ENCODE results near the gene SPATA1.
"Not testable (repeated sequence)": the region's sequence is repeated elsewhere in the genome, so short reads cannot be mapped to it uniquely, and the experiment has no call there.

Gene SPATA1

DNA sequence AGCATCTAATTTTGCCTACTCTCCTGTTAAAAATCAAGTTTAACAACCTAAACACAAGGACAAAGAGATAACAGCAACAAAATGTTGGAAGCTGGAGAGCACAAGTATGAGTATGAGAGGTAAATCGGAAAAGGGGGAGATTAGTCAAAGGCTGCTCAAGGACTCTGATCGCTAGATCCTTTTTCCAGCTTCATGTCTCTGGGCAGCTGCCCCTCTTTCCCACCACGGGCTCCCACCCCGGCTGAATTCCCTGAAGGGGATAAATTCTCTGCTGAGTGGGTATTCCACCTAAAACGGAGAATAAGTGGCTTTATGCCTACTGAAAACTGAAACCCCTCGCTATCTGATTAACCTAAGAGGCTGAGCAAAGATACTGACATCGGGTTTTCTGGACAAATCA is 68.8 kb downstream of the SPATA1 start:
- Histone ChIP-seq H3K9ac (ENCODE audit: low read length) (no peak overlapping the region), H3K4me1 (ENCODE audit: control insufficient read depth, insufficient read depth, low read length) (no peaks in the 10 kb centered on the region), H3K4me3 (ENCODE audit: low read length) (peak overlapping the region; percentile 82), H3K27ac (ENCODE audit: low read depth, low read length) (no peak overlapping the region), H3K36me3 (ENCODE audit: control insufficient read depth, insufficient read depth, low read length) (no peaks in the 10 kb centered on the region), H3K27me3 (ENCODE audit: control insufficient read depth, insufficient read depth, low read length) (no peaks in the 10 kb centered on the region)

DNA sequence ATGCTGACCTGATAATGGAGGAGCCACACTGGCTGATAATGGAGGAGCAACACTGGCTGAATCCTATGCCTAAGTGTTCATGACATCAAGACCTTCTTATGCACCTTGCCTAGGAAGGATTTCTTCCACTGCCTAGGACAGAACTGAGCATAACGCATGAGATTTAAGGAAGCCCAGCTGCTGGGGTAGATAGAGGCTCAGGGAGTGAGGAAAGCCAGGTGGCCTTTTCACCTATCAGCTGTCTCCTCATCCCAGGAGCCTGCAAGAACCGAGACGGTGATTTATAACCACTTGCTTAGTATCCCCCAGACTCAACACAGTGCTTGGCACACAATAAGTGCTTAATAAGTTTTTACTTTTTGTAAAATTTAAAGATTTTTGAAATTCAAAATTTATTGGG is 75.5 kb downstream of the SPATA1 start:
- H3K4me1 ChIP-seq (ENCODE audit: control insufficient read depth, insufficient read depth, low read length), result no peaks in the 10 kb centered on the region
- no peaks in the 10 kb centered on the region for H3K27me3 ChIP-seq (ENCODE audit: control insufficient read depth, insufficient read depth, low read length)
- no peaks in the 10 kb centered on the region for H3K36me3 ChIP-seq (ENCODE audit: control insufficient read depth, insufficient read depth, low read length)
- H3K4me3 ChIP-seq (ENCODE audit: low read length), result no peak overlapping the region
- H3K9ac ChIP-seq (ENCODE audit: low read length), result no peak overlapping the region
- H3K27ac ChIP-seq (ENCODE audit: low read depth, low read length), result no peak overlapping the region

DNA sequence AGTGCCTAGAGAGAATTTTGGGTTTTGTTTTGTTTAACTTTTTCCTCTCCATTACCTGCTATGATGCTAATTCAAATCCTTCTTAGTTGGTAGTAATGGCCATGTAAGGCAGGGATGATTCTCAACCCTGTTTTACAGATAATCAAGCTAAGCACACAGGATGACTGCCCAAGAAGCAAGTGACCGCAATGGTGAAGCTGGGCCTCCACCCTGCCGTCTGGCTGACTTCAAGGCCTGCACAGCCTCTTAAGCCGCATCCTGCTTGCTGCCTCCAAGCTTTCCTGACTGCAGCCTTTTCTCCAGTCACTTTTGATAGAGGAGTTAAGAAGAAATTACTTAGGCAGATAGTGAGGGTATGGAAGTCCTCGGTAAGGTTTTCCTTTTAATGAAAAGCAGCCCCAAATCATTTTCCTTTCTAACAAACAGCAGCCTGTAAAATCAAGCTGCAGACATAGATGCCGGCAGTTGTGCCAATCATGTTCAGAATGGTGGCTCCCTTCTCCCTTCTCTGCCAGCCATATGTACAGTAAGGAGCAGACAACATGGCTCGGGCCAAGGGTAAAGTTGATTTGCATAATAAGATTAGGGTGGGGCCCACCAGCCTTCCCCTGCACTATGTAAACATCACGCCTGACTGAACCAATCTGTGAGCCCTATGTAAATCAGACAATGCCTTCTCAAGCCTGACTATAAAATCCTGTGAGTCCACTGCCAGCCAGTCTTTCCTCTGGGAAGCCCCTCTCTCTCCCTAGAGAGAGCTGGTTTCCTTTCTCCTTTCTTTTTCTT is 76.8 kb downstream of the SPATA1 start:
- no peaks in the 10 kb centered on the region for H3K4me1 ChIP-seq (ENCODE audit: control insufficient read depth, insufficient read depth, low read length)
- H3K27ac ChIP-seq (ENCODE audit: low read depth, low read length), result no peak overlapping the region
- no peak overlapping the region for H3K4me3 ChIP-seq (ENCODE audit: low read length)
- no peak overlapping the region for H3K9ac ChIP-seq (ENCODE audit: low read length)
- H3K27me3 ChIP-seq (ENCODE audit: control insufficient read depth, insufficient read depth, low read length), result no peaks in the 10 kb centered on the region
- H3K36me3 ChIP-seq (ENCODE audit: control insufficient read depth, insufficient read depth, low read length), result no peaks in the 10 kb centered on the region

DNA sequence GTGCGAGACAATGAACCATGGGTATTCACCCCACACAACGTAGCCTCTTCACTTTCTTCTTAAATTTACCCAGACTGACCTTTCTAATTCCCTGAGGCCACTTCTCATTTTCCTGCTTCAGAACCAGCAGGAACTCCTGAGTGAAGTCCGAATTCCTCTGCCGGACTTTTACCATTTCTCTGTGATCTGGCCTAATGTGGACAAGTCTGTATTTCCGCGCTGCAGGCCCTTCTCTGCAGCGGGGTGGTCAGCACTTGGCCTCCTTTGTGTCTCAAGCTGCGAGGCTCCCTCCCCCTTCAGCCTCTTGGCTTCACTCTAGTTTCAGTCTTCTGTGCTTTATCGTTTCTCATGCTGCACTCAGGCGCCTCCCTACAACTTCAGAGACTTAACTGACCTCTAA is 77.5 kb downstream of the SPATA1 start:
- no peak overlapping the region for H3K9ac ChIP-seq (ENCODE audit: low read length)
- H3K27ac ChIP-seq (ENCODE audit: low read depth, low read length), result no peak overlapping the region
- no peaks in the 10 kb centered on the region for H3K27me3 ChIP-seq (ENCODE audit: control insufficient read depth, insufficient read depth, low read length)
- no peaks in the 10 kb centered on the region for H3K4me1 ChIP-seq (ENCODE audit: control insufficient read depth, insufficient read depth, low read length)
- no peak overlapping the region for H3K4me3 ChIP-seq (ENCODE audit: low read length)
- H3K36me3 ChIP-seq (ENCODE audit: control insufficient read depth, insufficient read depth, low read length), result no peaks in the 10 kb centered on the region

DNA sequence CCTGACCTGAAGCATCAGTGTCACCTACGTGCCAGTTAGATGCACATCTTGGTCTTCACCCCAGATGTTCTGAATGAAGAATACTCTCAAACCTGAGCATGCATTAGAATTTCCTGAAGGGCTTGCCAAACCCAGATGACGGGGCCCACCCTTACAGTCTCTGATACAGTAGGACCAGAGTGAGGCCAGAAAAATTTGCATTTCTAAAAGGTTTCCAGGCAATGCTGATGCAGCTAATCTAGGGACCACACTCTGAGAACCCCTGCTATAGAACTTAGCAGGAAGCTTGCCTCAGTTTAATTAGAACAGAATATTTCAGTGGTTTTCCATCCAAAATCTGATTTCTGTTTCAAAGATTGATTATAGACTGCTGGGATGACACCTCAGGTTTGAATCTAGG is 77.9 kb downstream of the SPATA1 start:
- Histone ChIP-seq H3K4me3 (ENCODE audit: low read length) (no peak overlapping the region), H3K27me3 (ENCODE audit: control insufficient read depth, insufficient read depth, low read length) (no peaks in the 10 kb centered on the region), H3K9ac (ENCODE audit: low read length) (no peak overlapping the region), H3K4me1 (ENCODE audit: control insufficient read depth, insufficient read depth, low read length) (no peaks in the 10 kb centered on the region), H3K27ac (ENCODE audit: low read depth, low read length) (no peak overlapping the region), H3K36me3 (ENCODE audit: control insufficient read depth, insufficient read depth, low read length) (no peaks in the 10 kb centered on the region)

DNA sequence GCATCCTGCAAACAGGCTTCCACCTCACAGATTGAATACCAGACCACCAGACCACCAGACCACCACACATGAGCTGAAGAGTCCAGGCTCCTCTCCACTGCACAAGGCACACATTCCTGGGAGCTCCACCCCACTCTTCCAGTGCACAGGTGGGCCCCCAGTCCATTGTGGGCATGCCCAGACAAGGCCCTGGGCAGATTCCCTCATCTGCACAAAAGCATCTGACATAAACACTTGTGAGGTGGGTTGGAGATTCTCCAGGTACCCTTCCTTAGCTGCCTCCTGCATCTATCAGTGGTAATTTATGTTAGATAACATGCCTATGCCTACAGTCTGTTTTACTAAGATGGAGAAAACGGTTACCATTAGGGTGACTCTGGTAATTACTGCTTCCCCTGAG is 79.6 kb downstream of the SPATA1 start:
- Histone ChIP-seq H3K9ac (ENCODE audit: low read length) (no peak overlapping the region), H3K27me3 (ENCODE audit: control insufficient read depth, insufficient read depth, low read length) (no peaks in the 10 kb centered on the region), H3K4me1 (ENCODE audit: control insufficient read depth, insufficient read depth, low read length) (no peaks in the 10 kb centered on the region), H3K36me3 (ENCODE audit: control insufficient read depth, insufficient read depth, low read length) (no peaks in the 10 kb centered on the region), H3K4me3 (ENCODE audit: low read length) (no peak overlapping the region), H3K27ac (ENCODE audit: low read depth, low read length) (no peak overlapping the region)

DNA sequence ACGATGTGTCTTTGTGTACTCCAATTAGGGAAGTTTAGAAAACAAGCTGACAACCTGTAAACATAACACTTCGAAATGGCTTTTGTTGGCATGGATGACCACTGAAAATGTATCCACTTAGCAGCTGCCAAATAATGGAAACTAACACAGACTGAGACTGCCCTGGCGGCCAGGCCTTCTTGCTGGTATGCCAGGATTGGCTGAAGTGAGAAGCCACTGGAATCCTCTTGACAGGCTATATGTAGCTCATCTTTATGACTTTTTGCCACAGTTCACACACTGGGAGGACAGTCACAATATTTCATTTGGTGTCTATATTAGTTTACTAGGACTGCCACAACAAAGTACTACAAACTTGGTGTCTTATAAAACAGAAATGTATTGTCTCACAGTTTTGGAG is 80.9 kb downstream of the SPATA1 start:
- Histone ChIP-seq H3K4me3 (ENCODE audit: low read length) (no peak overlapping the region), H3K27me3 (ENCODE audit: control insufficient read depth, insufficient read depth, low read length) (no peaks in the 10 kb centered on the region), H3K9ac (ENCODE audit: low read length) (no peak overlapping the region), H3K27ac (ENCODE audit: low read depth, low read length) (no peak overlapping the region), H3K36me3 (ENCODE audit: control insufficient read depth, insufficient read depth, low read length) (no peaks in the 10 kb centered on the region), H3K4me1 (ENCODE audit: control insufficient read depth, insufficient read depth, low read length) (no peaks in the 10 kb centered on the region)

DNA sequence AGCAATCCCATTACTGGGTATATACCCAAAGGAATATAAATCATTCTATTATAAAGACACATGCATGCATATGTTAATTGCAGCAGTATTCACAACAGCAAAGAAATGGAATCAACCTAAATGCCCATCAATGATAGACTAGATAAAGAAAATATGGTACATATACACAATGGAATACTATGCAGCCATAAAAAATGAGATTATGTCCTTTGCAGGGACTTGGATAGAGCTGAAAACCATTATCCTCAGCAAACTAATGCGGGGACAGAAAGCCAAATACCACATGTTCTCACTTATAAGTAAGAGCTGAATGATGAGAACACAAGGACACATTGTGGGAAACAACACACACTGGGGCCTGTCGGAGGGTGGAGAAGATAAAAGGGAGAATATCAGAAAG is 88.8 kb downstream of the SPATA1 start:
- H3K36me3 ChIP-seq (ENCODE audit: control insufficient read depth, insufficient read depth, low read length); H3K27ac ChIP-seq (ENCODE audit: low read depth, low read length); H3K4me3 ChIP-seq (ENCODE audit: low read length); H3K4me1 ChIP-seq (ENCODE audit: control insufficient read depth, insufficient read depth, low read length); H3K27me3 ChIP-seq (ENCODE audit: control insufficient read depth, insufficient read depth, low read length); H3K9ac ChIP-seq (ENCODE audit: low read length): not testable (repeated sequence)

DNA sequence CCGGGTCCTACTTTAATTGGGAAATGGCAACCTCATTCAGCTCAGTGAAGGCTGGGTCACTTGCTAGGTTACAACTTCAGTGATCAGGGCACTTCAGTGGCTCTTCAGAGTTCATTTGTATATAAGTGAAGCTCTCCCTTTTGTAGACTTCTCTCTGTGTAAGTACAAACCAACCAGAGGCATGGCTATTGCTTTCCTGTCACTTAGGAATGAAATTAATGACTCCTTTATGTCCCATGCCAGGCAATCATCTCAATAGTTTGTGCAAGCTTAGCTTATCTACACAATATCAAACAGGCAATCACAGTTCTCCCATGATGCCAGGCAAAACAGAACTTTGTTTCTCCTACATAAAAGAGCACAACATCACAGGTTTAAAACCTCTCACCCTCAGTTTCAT is 90.8 kb downstream of the SPATA1 start:
- Histone ChIP-seq H3K4me1 (ENCODE audit: control insufficient read depth, insufficient read depth, low read length) (peaks cover 7% of the 10 kb centered on the region), H3K27me3 (ENCODE audit: control insufficient read depth, insufficient read depth, low read length) (no peaks in the 10 kb centered on the region), H3K27ac (ENCODE audit: low read depth, low read length) (no peak overlapping the region), H3K9ac (ENCODE audit: low read length) (no peak overlapping the region), H3K4me3 (ENCODE audit: low read length) (no peak overlapping the region), H3K36me3 (ENCODE audit: control insufficient read depth, insufficient read depth, low read length) (no peaks in the 10 kb centered on the region)

DNA sequence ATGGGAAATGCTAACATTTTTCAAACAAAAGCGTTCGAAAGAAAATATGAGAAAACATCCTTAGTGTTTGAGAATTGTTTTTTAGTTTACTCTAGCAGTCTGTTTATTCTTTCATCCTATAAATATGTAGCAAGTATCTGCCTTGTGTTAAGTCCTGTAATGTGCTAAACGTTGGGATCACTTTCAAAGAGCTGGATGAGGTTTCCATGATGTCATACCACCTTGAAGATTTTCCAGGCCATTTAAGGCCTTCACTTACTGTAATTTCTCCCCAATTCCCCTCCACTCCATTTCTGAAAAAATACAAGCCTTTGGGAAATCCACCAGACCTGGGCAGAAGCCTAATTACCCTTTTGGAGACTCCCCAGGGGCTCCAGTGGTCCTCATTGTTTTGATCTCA is 92.2 kb downstream of the SPATA1 start:
- H3K9ac ChIP-seq (ENCODE audit: low read length), result no peak overlapping the region
- H3K4me1 ChIP-seq (ENCODE audit: control insufficient read depth, insufficient read depth, low read length), result peaks cover 10% of the 10 kb centered on the region
- no peaks in the 10 kb centered on the region for H3K27me3 ChIP-seq (ENCODE audit: control insufficient read depth, insufficient read depth, low read length)
- H3K36me3 ChIP-seq (ENCODE audit: control insufficient read depth, insufficient read depth, low read length), result no peaks in the 10 kb centered on the region
- no peak overlapping the region for H3K4me3 ChIP-seq (ENCODE audit: low read length)
- H3K27ac ChIP-seq (ENCODE audit: low read depth, low read length), result peak overlapping the region; percentile 65

DNA sequence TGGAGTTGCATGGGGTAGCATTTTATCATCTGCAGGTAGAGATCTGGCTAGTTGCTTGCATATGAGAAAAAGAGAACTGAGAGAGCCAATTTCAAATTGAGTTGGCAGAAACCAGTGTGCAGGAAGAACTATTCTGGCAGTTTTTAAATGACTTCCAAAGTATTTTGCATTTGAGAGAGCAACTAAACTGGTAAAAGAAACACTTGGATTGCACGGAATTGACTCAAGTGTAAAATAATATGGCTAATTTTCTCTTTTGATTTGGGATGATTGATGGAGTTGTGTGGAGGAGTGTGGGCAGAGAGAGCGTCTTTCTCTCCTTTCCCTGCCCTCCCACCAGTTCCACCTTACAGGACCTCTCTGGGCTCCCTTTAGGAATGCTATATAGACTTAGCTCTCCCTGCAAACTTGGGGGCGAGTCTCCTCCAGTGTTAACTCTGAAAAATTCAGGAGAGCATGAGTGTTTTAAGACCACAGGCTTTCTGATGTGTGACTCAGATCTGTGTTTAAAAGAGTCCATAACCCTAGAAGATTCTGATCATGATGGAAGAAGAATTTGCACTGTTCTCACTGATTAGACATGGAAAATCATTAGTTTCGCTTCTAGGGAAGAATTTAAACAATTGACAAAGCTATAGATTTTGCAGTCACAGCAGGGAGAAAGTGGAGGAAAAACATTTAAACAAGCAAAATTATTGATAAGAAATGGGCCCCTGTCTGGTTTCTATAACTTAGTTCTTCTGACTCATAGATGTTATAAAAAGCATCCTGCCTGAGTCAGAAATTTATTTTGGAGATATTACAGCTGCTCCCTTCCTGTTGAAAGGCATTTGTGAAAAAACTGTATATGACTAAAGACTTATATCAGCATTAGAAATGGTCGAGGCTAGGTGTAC is 92.9 kb downstream of the SPATA1 start:
- Histone ChIP-seq H3K36me3 (ENCODE audit: control insufficient read depth, insufficient read depth, low read length) (no peaks in the 10 kb centered on the region), H3K9ac (ENCODE audit: low read length) (no peak overlapping the region), H3K4me3 (ENCODE audit: low read length) (no peak overlapping the region), H3K27me3 (ENCODE audit: control insufficient read depth, insufficient read depth, low read length) (no peaks in the 10 kb centered on the region), H3K27ac (ENCODE audit: low read depth, low read length) (peak overlapping the region; percentile 65), H3K4me1 (ENCODE audit: control insufficient read depth, insufficient read depth, low read length) (peaks cover 13% of the 10 kb centered on the region)

DNA sequence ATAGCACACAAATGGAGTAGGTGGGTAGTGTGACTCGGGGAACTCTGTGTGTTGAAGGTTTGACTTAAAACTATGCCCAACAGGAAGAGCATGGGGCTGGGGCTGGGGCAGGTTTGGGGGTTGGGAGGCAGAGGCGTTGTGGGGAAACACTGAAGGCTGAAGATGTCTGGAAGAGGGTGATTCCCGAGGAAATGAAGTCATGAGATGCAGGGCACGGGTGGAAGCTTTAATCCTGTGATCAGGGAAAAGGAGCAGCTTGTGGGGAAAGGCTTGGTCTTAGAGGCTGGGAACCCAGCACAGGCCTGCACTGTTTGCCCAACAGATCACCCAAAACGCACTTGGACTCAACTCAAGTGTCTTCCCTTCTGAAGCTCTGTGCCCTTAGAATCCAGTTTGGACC is 94.6 kb downstream of the SPATA1 start:
- Histone ChIP-seq H3K36me3 (ENCODE audit: control insufficient read depth, insufficient read depth, low read length) (no peaks in the 10 kb centered on the region), H3K27ac (ENCODE audit: low read depth, low read length) (no peak overlapping the region), H3K4me1 (ENCODE audit: control insufficient read depth, insufficient read depth, low read length) (peaks cover 16% of the 10 kb centered on the region), H3K27me3 (ENCODE audit: control insufficient read depth, insufficient read depth, low read length) (no peaks in the 10 kb centered on the region), H3K9ac (ENCODE audit: low read length) (no peak overlapping the region), H3K4me3 (ENCODE audit: low read length) (no peak overlapping the region)

Measured in rectal smooth muscle tissue (tissue), 1 donor.